Measurements from ENCODE around the gene RIBC2. TPM values are rescaled to one million over a fixed set of nuclear protein-coding genes. Genes with fewer than 3 reads are reported as not detected.
"Not testable (repeated sequence)": the region's sequence is repeated elsewhere in the genome, so short reads cannot be mapped to it uniquely, and the experiment has no call there.

The RIBC2 gene
- total and polyA plus RNA-seq, 2 donors = 0.66 to 2.2 TPM

DNA sequence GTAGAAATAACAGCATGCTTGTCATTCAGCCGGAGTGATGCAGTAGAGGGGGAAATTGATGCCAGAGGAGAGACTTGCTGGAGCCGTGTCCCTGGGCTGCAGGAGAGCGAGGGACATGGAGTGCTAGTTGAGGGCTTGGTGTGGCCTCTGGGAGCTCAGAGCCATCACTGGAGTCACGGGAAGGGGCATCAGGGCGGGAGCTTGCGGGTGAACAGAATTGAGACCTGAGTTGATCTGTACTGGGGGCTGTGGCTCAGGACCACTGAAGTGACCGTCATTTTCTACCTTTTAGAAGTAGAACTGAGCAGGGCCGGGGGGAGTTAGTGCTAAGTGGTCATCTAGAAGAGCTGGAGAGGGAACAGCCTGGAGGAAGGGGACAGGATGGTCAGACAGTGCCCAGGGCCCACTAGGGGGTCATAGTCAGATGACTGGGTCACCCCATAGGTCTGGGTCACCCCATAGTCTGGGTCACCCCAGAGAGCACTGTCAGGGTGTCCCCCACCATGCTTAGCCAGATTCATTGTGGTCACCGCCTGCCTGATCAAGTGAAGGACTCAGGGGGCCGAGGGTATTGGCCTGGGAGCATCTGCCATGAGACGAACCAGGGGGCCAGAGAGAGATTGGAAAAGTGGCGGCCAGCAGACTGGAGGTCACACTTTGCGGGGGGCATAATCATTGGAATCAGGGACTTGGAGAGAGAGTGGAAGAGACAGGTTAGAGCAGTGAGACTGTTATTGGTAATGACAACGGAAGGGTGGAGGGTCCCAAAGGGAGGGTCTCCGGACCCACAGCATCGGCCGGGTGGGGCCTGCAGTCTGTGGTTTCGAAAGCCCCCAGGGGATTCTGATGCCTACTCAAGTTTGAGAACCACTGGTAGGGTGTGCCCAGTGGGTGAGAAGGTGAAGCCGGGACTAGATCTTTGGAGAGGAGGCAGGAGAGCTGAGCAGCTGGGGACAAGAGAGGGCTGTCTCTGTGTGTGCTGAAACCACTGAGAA is 15.2 kb downstream of the RIBC2 start:
- no peaks in the 10 kb centered on the region for H3K36me3 ChIP-seq (ENCODE audit: control insufficient read depth in 2 of 2, insufficient read depth in 2 of 2, low read length in 1 of 2)
- no peak overlapping the region for H3K4me3 ChIP-seq (ENCODE audit: low read length in 2 of 2)
- H3K9me3 ChIP-seq (ENCODE audit: control insufficient read depth in 2 of 2, insufficient read depth in 1 of 2, low read length in 1 of 2) = no peaks in the 10 kb centered on the region
- no peak for DNase-seq (ENCODE audit: low read depth in 6 of 9, low spot score in 9 of 9)
- no peak overlapping the region for H3K27ac ChIP-seq (ENCODE audit: low read depth in 1 of 2, low read length in 1 of 2)
- H3K4me1 ChIP-seq (ENCODE audit: control insufficient read depth in 2 of 2, insufficient read depth in 2 of 2, low read length in 2 of 2) = no peaks in the 10 kb centered on the region
- WGBS = 95% methylated on average over 19 of the region's 19 CpGs
- H3K27me3 ChIP-seq (ENCODE audit: control insufficient read depth in 2 of 2, insufficient read depth in 1 of 2, low read length in 1 of 2) = no peaks in the 10 kb centered on the region

GRCh38 chr22:45429424-45429823 is 15.9 kb downstream of the RIBC2 start:
- Histone ChIP-seq H3K36me3 (ENCODE audit: control insufficient read depth in 2 of 2, insufficient read depth in 2 of 2, low read length in 1 of 2) (no peaks in the 10 kb centered on the region), H3K4me3 (ENCODE audit: low read length in 2 of 2) (no peak overlapping the region), H3K9me3 (ENCODE audit: control insufficient read depth in 2 of 2, insufficient read depth in 1 of 2, low read length in 1 of 2) (no peaks in the 10 kb centered on the region), H3K27ac (ENCODE audit: low read depth in 1 of 2, low read length in 1 of 2) (no peak overlapping the region), H3K4me1 (ENCODE audit: control insufficient read depth in 2 of 2, insufficient read depth in 2 of 2, low read length in 2 of 2) (no peaks in the 10 kb centered on the region), H3K27me3 (ENCODE audit: control insufficient read depth in 2 of 2, insufficient read depth in 1 of 2, low read length in 1 of 2) (no peaks in the 10 kb centered on the region)
- WGBS = 95% methylated on average over 10 of the region's 10 CpGs
- no peak for DNase-seq (ENCODE audit: low read depth in 6 of 9, low spot score in 9 of 9)

- WGBS = 92% methylated on average over 18 of the region's 18 CpGs
- no peaks in the 10 kb centered on the region for H3K36me3 ChIP-seq (ENCODE audit: control insufficient read depth in 2 of 2, insufficient read depth in 2 of 2, low read length in 1 of 2)
- H3K9me3 ChIP-seq (ENCODE audit: control insufficient read depth in 2 of 2, insufficient read depth in 1 of 2, low read length in 1 of 2) = no peaks in the 10 kb centered on the region
- no peaks in the 10 kb centered on the region for H3K27me3 ChIP-seq (ENCODE audit: control insufficient read depth in 2 of 2, insufficient read depth in 1 of 2, low read length in 1 of 2)
- H3K4me3 ChIP-seq (ENCODE audit: low read length in 2 of 2) = no peak overlapping the region
- H3K27ac ChIP-seq (ENCODE audit: low read depth in 1 of 2, low read length in 1 of 2) = no peak overlapping the region
- no peak for DNase-seq (ENCODE audit: low read depth in 6 of 9, low spot score in 9 of 9)
- no peaks in the 10 kb centered on the region for H3K4me1 ChIP-seq (ENCODE audit: control insufficient read depth in 2 of 2, insufficient read depth in 2 of 2, low read length in 2 of 2)
Observed at GRCh38 chr22:45429981-45430775, 16.7 kb downstream of the RIBC2 start.

- no peak overlapping the region for H3K4me3 ChIP-seq (ENCODE audit: low read length in 2 of 2)
- H3K36me3 ChIP-seq (ENCODE audit: control insufficient read depth in 2 of 2, insufficient read depth in 2 of 2, low read length in 1 of 2) = no peaks in the 10 kb centered on the region
- H3K4me1 ChIP-seq (ENCODE audit: control insufficient read depth in 2 of 2, insufficient read depth in 2 of 2, low read length in 2 of 2) = peaks cover 0 to 5% of the 10 kb centered on the region in 2 donors
- 93% methylated on average over 19 of the region's 19 CpGs for WGBS
- DNase-seq (ENCODE audit: low read depth in 6 of 9, low spot score in 9 of 9) = no peak
- H3K9me3 ChIP-seq (ENCODE audit: control insufficient read depth in 2 of 2, insufficient read depth in 1 of 2, low read length in 1 of 2) = no peaks in the 10 kb centered on the region
- H3K27ac ChIP-seq (ENCODE audit: low read depth in 1 of 2, low read length in 1 of 2) = no peak overlapping the region
- H3K27me3 ChIP-seq (ENCODE audit: control insufficient read depth in 2 of 2, insufficient read depth in 1 of 2, low read length in 1 of 2) = no peaks in the 10 kb centered on the region
Observed at GRCh38 chr22:45430871-45431270, 17.4 kb downstream of the RIBC2 start.

- no peaks in the 10 kb centered on the region for H3K27me3 ChIP-seq (ENCODE audit: control insufficient read depth in 2 of 2, insufficient read depth in 1 of 2, low read length in 1 of 2)
- no peak overlapping the region for H3K4me3 ChIP-seq (ENCODE audit: low read length in 2 of 2)
- WGBS = 89% methylated on average over 6 of the region's 6 CpGs
- peaks cover 0 to 7% of the 10 kb centered on the region in 2 donors for H3K4me1 ChIP-seq (ENCODE audit: control insufficient read depth in 2 of 2, insufficient read depth in 2 of 2, low read length in 2 of 2)
- H3K9me3 ChIP-seq (ENCODE audit: control insufficient read depth in 2 of 2, insufficient read depth in 1 of 2, low read length in 1 of 2) = no peaks in the 10 kb centered on the region
- no peak for DNase-seq (ENCODE audit: low read depth in 6 of 9, low spot score in 9 of 9)
- H3K27ac ChIP-seq (ENCODE audit: low read depth in 1 of 2, low read length in 1 of 2) = no peak overlapping the region
- no peaks in the 10 kb centered on the region for H3K36me3 ChIP-seq (ENCODE audit: control insufficient read depth in 2 of 2, insufficient read depth in 2 of 2, low read length in 1 of 2)
Observed at GRCh38 chr22:45434981-45435380, 21.5 kb downstream of the RIBC2 start.

- DNase-seq (ENCODE audit: low read depth in 6 of 9, low spot score in 9 of 9) = peak; percentile 52 to 85 (median 68)
- Histone ChIP-seq H3K4me3 (ENCODE audit: low read length in 2 of 2) (no peak overlapping the region), H3K4me1 (ENCODE audit: control insufficient read depth in 2 of 2, insufficient read depth in 2 of 2, low read length in 2 of 2) (peaks cover 0 to 7% of the 10 kb centered on the region in 2 donors), H3K27ac (ENCODE audit: low read depth in 1 of 2, low read length in 1 of 2) (no peak overlapping the region), H3K9me3 (ENCODE audit: control insufficient read depth in 2 of 2, insufficient read depth in 1 of 2, low read length in 1 of 2) (no peaks in the 10 kb centered on the region), H3K36me3 (ENCODE audit: control insufficient read depth in 2 of 2, insufficient read depth in 2 of 2, low read length in 1 of 2) (no peaks in the 10 kb centered on the region), H3K27me3 (ENCODE audit: control insufficient read depth in 2 of 2, insufficient read depth in 1 of 2, low read length in 1 of 2) (peaks cover 0 to 3% of the 10 kb centered on the region in 2 donors)
- 15% methylated on average over 20 of the region's 20 CpGs for WGBS
Observed at GRCh38 chr22:45435544-45436139, 22.1 kb downstream of the RIBC2 start.

- not testable (repeated sequence) for H3K4me1 ChIP-seq (ENCODE audit: control insufficient read depth in 2 of 2, insufficient read depth in 2 of 2, low read length in 2 of 2); DNase-seq (ENCODE audit: low read depth in 6 of 9, low spot score in 9 of 9); H3K9me3 ChIP-seq (ENCODE audit: control insufficient read depth in 2 of 2, insufficient read depth in 1 of 2, low read length in 1 of 2); H3K27ac ChIP-seq (ENCODE audit: low read depth in 1 of 2, low read length in 1 of 2); H3K36me3 ChIP-seq (ENCODE audit: control insufficient read depth in 2 of 2, insufficient read depth in 2 of 2, low read length in 1 of 2); H3K4me3 ChIP-seq (ENCODE audit: low read length in 2 of 2)
- H3K27me3 ChIP-seq (ENCODE audit: control insufficient read depth in 2 of 2, insufficient read depth in 1 of 2, low read length in 1 of 2) = peaks cover 0 to 10% of the 10 kb centered on the region in 2 donors
- 71% methylated on average over 34 of the region's 34 CpGs for WGBS
Observed at GRCh38 chr22:45436871-45437517, 23.5 kb downstream of the RIBC2 start.

- no peak overlapping the region for H3K27ac ChIP-seq (ENCODE audit: low read depth in 1 of 2, low read length in 1 of 2)
- H3K4me1 ChIP-seq (ENCODE audit: control insufficient read depth in 2 of 2, insufficient read depth in 2 of 2, low read length in 2 of 2) = peaks cover 0 to 7% of the 10 kb centered on the region in 2 donors
- H3K9me3 ChIP-seq (ENCODE audit: control insufficient read depth in 2 of 2, insufficient read depth in 1 of 2, low read length in 1 of 2) = no peaks in the 10 kb centered on the region
- no peak overlapping the region for H3K4me3 ChIP-seq (ENCODE audit: low read length in 2 of 2)
- DNase-seq (ENCODE audit: low read depth in 6 of 9, low spot score in 9 of 9) = no peak
- no peaks in the 10 kb centered on the region for H3K36me3 ChIP-seq (ENCODE audit: control insufficient read depth in 2 of 2, insufficient read depth in 2 of 2, low read length in 1 of 2)
- H3K27me3 ChIP-seq (ENCODE audit: control insufficient read depth in 2 of 2, insufficient read depth in 1 of 2, low read length in 1 of 2) = peaks cover 0 to 12% of the 10 kb centered on the region in 2 donors
Observed at GRCh38 chr22:45438336-45438735, 24.8 kb downstream of the RIBC2 start.
